Osteoblast (primary cell): Measurements from ENCODE around the gene MCM6. TPM values are rescaled to one million over a fixed set of nuclear protein-coding genes. Genes with fewer than 3 reads are reported as not detected.
"Not testable (repeated sequence)": the region's sequence is repeated elsewhere in the genome, so short reads cannot be mapped to it uniquely, and the experiment has no call there.

Source experiments
- DNase-seq: peaks from one replicate; pipeline ENCODE4 v3.0.0; 2011; ENCODE audit warnings: low spot score, mixed read lengths; ENCODE audit not compliant: insufficient read length; ENCODE audit errors: missing footprints
- H2AFZ ChIP-seq: 2 replicates; pipeline ENCODE4 v1.6.0; 2011; ENCODE audit warnings: mild to moderate bottlenecking, low read length
- H3K27ac ChIP-seq: 2 replicates; pipeline ENCODE4 v1.5.1; 2011; ENCODE audit warnings: mild to moderate bottlenecking, low read depth, low read length, moderate library complexity
- H3K27me3 ChIP-seq: 2 replicates; pipeline ENCODE4 v1.6.0; 2012; ENCODE audit warnings: mild to moderate bottlenecking, control low read depth, inconsistent platforms, low read length, moderate library complexity; ENCODE audit not compliant: insufficient read depth
- H3K36me3 ChIP-seq: 2 replicates; pipeline ENCODE4 v1.5.1; 2011; ENCODE audit warnings: mild to moderate bottlenecking, low read length, control low read depth, moderate library complexity; ENCODE audit not compliant: insufficient read depth
- H3K4me1 ChIP-seq: 2 replicates; pipeline ENCODE4 v1.5.1; 2011; ENCODE audit warnings: mild to moderate bottlenecking, low read length, control low read depth, moderate library complexity; ENCODE audit not compliant: insufficient read depth
- H3K4me2 ChIP-seq: 2 replicates; pipeline ENCODE4 v1.6.0; 2011; ENCODE audit warnings: mild to moderate bottlenecking, low read length; ENCODE audit not compliant: insufficient read depth
- H3K4me3 ChIP-seq: fragments of 200-600 bp; sonication (generic); 3 replicates; pipeline ENCODE4 v1.5.1; 2012; ENCODE audit warnings: mild to moderate bottlenecking, low read length, inconsistent platforms; ENCODE audit not compliant: insufficient read depth
- H3K79me2 ChIP-seq: 2 replicates; pipeline ENCODE4 v1.6.0; 2012; ENCODE audit warnings: mild to moderate bottlenecking, low read length, control low read depth, inconsistent platforms; ENCODE audit not compliant: insufficient read depth
- H3K9me3 ChIP-seq: 2 replicates; pipeline ENCODE4 v1.5.1; 2011; ENCODE audit warnings: low read depth, low read length, control low read depth
- H4K20me1 ChIP-seq: 2 replicates; pipeline ENCODE4 v1.6.0; 2012; ENCODE audit warnings: mild to moderate bottlenecking, low read length, control low read depth; ENCODE audit not compliant: insufficient read depth
- CTCF ChIP-seq: IDR thresholded peaks from 2 replicates; pipeline ENCODE4 v1.5.1; 2011; ENCODE audit warnings: mild to moderate bottlenecking, low read depth, low read length, moderate library complexity; ENCODE audit errors: extremely low read depth
- total RNA-seq: library from RNA; depleted of rRNA; stranded (reverse); fragments of >200 nt; gene quantifications from 2 replicates; pipeline ENCODE4 v1.2.3, GENCODE V29; 2012

The MCM6 gene
- total RNA-seq, 1 donor: 14.5 TPM

DNA sequence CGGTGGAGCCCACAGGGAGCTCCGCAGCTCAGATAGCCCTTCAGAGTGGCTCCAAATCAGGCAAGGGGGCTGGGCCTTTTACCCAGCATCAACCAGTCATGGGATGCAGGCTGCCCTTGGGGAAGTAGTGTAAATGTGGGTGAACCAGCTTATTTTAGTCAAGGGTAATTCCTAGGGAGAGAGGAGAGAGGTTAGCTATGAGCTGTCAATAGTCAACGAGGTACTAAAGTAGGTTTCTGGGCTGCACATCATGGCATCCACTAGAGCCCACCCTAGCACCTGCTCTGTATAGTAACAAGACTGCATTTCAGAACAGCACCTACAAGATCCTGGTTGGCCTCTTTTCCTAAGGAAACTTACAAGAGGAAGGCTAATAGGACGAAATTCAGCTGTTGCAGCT is 9.5 kb upstream of the MCM6 start:
- H2AFZ ChIP-seq: no peak overlapping the region
- no peak overlapping the region for H3K27ac ChIP-seq
- H3K4me1 ChIP-seq: no peaks in the 10 kb centered on the region
- no peaks in the 10 kb centered on the region for H4K20me1 ChIP-seq
- no peak for DNase-seq
- peaks cover 4% of the 10 kb centered on the region for H3K27me3 ChIP-seq
- no peaks in the 10 kb centered on the region for H3K79me2 ChIP-seq
- H3K4me2 ChIP-seq: no peak overlapping the region
- H3K36me3 ChIP-seq: no peaks in the 10 kb centered on the region
- no peaks in the 10 kb centered on the region for H3K9me3 ChIP-seq
- no peak overlapping the region for H3K4me3 ChIP-seq
- no peak for TF ChIP-seq CTCF

GRCh38 chr2:135882415-135882814 is 6.2 kb upstream of the MCM6 start:
- Histone ChIP-seq H3K36me3 (no peaks in the 10 kb centered on the region), H3K27ac (no peak overlapping the region), H3K9me3 (no peaks in the 10 kb centered on the region), H3K4me1 (no peaks in the 10 kb centered on the region), H3K79me2 (no peaks in the 10 kb centered on the region), H4K20me1 (no peaks in the 10 kb centered on the region), H3K4me2 (no peak overlapping the region), H3K27me3 (peaks cover 4% of the 10 kb centered on the region), H3K4me3 (no peak overlapping the region), H2AFZ (no peak overlapping the region)
- DNase-seq: no peak
- no peak for TF ChIP-seq CTCF

DNA sequence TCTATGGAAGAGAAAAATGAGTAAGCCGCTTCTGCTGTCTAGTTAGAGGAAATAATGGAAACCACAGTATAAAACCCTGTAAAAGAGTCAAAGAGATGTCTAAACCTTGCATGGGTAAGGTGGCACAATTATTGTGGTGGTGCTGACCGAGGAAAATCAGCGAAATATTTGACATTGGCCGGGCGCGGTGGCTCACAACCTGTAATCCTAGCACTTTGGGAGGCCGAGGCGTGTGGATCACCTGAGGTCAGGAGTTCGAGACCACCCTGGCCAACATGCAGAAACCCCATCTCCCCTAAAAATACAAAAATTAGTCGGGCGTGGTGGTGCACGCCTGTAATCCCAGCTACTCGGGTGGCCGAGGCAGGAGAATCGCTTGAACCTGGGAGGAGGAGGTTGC is 527 bp upstream of the MCM6 start:
- H3K36me3 ChIP-seq, H3K27ac ChIP-seq, H4K20me1 ChIP-seq, DNase-seq, H3K27me3 ChIP-seq, H3K9me3 ChIP-seq: not testable (repeated sequence)
- Histone ChIP-seq H2AFZ (peak overlapping the region; percentile 75), H3K4me2 (peak overlapping the region; percentile 98), H3K4me3 (peak overlapping the region; percentile 88), H3K4me1 (peaks cover 23% of the 10 kb centered on the region), H3K79me2 (peaks cover 35% of the 10 kb centered on the region)

GRCh38 chr2:135875491-135876065 is 665 bp downstream of the MCM6 start:
- peak; percentile 94 for DNase-seq

More at GRCh38 chr2:135875491-135876065, 665 bp downstream of the MCM6 start:
- H3K4me3 ChIP-seq: peak overlapping the region; percentile 88
- H2AFZ ChIP-seq: peak overlapping the region; percentile 88
- H3K79me2 ChIP-seq: peaks cover 35% of the 10 kb centered on the region
- peaks cover 5% of the 10 kb centered on the region for H3K36me3 ChIP-seq
- peak overlapping the region; percentile 90 for H3K27ac ChIP-seq
- TF ChIP-seq CTCF: no peak
- peak overlapping the region; percentile 98 for H3K4me2 ChIP-seq
- no peaks in the 10 kb centered on the region for H4K20me1 ChIP-seq
- peaks cover 23% of the 10 kb centered on the region for H3K4me1 ChIP-seq
- H3K9me3 ChIP-seq: no peaks in the 10 kb centered on the region
- H3K27me3 ChIP-seq: no peaks in the 10 kb centered on the region
